Lower lobe of right lung (tissue), 2 donors: ENCODE measurements around the gene IFNA5. TPM values are rescaled to one million over a fixed set of nuclear protein-coding genes. Genes with fewer than 3 reads are reported as not detected.

Source experiments
- ATAC-seq, 2 donors: fragments of 200-7000 bp; cut with Tn5 transposase; one replicate each; pipeline ENCODE4 v1.9.1; 2020 to 2022; ENCODE audit warnings: mild to moderate bottlenecking in 2 of 2, moderate library complexity in 2 of 2
- DNase-seq: peaks from one replicate; pipeline ENCODE4 v3.0.0-alpha.2; 2020
- H3K27ac ChIP-seq: fragments of 200-600 bp; one replicate; pipeline ENCODE4 v1.8.0; 2022
- H3K27me3 ChIP-seq: fragments of 200-600 bp; one replicate; pipeline ENCODE4 v1.8.0; 2022; ENCODE audit warnings: low read depth
- H3K36me3 ChIP-seq: fragments of 200-600 bp; one replicate; pipeline ENCODE4 v1.8.0; 2022; ENCODE audit warnings: mild to moderate bottlenecking
- H3K4me1 ChIP-seq: fragments of 200-600 bp; one replicate; pipeline ENCODE4 v1.8.0; 2022
- H3K4me3 ChIP-seq: fragments of 200-600 bp; one replicate; pipeline ENCODE4 v1.8.0; 2022; ENCODE audit warnings: mild to moderate bottlenecking
- H3K9me3 ChIP-seq: fragments of 200-600 bp; one replicate; pipeline ENCODE4 v1.8.0; 2022
- intact Hi-C: fragments of 100-400 bp; cut with DNase I; formaldehyde crosslinking; loops from one replicate; pipeline ENCODE4 v1.11.0; 2022
- total RNA-seq: library from RNA; stranded (reverse); fragmentation: NEBNext Ultra II Directional; extraction: Animal tissue kit (Norgen Biotek cat#: 25700); gene quantifications from one replicate; pipeline ENCODE4 v1.2.1, GENCODE V29; 2021
- TF ChIP-seq, protein P1 (sequence below): fragments of 200-600 bp; IDR thresholded peaks from one replicate; pipeline ENCODE4 v1.8.0; 2022; ENCODE audit warnings: antibody characterized with exemption, mild to moderate bottlenecking
- donor health status: DM: no; HTN: yes; CAD: no; lungs with severe emphysema.

The IFNA5 gene
- total RNA-seq, 1 donor from 2014 or later, result not detected

GRCh38 chr9:21267485-21268346, 37.4 kb downstream of the IFNA5 start:
- intact Hi-C loops, result no loop called here
- TF ChIP-seq, protein P1, sequence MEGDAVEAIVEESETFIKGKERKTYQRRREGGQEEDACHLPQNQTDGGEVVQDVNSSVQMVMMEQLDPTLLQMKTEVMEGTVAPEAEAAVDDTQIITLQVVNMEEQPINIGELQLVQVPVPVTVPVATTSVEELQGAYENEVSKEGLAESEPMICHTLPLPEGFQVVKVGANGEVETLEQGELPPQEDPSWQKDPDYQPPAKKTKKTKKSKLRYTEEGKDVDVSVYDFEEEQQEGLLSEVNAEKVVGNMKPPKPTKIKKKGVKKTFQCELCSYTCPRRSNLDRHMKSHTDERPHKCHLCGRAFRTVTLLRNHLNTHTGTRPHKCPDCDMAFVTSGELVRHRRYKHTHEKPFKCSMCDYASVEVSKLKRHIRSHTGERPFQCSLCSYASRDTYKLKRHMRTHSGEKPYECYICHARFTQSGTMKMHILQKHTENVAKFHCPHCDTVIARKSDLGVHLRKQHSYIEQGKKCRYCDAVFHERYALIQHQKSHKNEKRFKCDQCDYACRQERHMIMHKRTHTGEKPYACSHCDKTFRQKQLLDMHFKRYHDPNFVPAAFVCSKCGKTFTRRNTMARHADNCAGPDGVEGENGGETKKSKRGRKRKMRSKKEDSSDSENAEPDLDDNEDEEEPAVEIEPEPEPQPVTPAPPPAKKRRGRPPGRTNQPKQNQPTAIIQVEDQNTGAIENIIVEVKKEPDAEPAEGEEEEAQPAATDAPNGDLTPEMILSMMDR, result no peak
- no peak for ATAC-seq

GRCh38 chr9:21266733-21267484, 38.2 kb downstream of the IFNA5 start:
- Histone ChIP-seq H3K4me1 (no peaks in the 10 kb centered on the region), H3K4me3 (no peak overlapping the region), H3K36me3 (no peaks in the 10 kb centered on the region), H3K27ac (no peak overlapping the region), H3K9me3 (no peaks in the 10 kb centered on the region), H3K27me3 (peaks cover 7% of the 10 kb centered on the region)
- DNase-seq, result no peak
- no peak for ATAC-seq
- intact Hi-C loops, result no loop called here
- TF ChIP-seq, protein P1, result no peak

More at GRCh38 chr9:21267485-21268346, 37.4 kb downstream of the IFNA5 start:
- DNase-seq, result no peak
- no peaks in the 10 kb centered on the region for H3K36me3 ChIP-seq
- no peaks in the 10 kb centered on the region for H3K4me1 ChIP-seq
- no peak overlapping the region for H3K4me3 ChIP-seq
- H3K27ac ChIP-seq, result no peak overlapping the region
- H3K27me3 ChIP-seq, result peaks cover 7% of the 10 kb centered on the region
- no peaks in the 10 kb centered on the region for H3K9me3 ChIP-seq

DNA sequence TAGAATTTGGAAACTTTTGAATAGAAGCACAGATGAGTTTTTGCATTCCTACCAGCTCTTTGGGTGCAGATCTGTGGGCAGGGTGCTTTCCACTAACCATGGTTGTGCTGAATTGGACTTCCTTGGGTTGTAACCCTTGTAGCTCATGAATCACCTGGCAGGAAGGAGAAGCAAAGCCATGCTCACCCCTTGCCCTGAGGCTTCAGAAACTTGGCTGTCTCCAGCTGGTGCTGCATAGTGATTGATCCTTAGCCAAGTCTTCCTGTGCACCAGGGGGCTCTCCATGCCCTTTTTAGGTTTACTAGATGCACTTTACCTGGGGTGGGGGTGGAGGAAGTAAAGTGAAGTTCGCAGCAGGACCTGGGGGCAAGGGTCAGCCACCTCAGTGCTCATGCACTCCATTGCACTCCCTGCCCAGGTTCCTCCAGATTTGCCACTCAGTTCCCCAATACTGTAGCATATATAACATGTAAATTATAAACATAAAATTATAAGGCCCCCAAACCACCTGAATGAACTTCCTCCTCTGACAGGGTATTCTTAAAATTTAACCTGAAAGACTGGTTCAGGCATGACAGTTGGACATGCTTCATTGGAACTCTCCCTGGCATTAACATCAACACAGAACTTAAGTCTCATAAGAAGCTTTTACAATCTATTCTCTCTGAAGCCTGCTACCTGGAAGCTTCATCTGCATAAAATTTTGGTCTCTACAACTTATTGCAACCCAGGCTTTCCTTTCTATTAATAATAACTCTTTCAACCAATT, 39.5 kb downstream of the IFNA5 start:
- H3K9me3 ChIP-seq, result no peaks in the 10 kb centered on the region
- H3K4me3 ChIP-seq, result no peak overlapping the region
- TF ChIP-seq, protein P1, result no peak
- peaks cover 7% of the 10 kb centered on the region for H3K27me3 ChIP-seq
- no peak for DNase-seq
- no peaks in the 10 kb centered on the region for H3K4me1 ChIP-seq
- no peaks in the 10 kb centered on the region for H3K36me3 ChIP-seq
- no peak for ATAC-seq
- intact Hi-C loops, result no loop called here
- no peak overlapping the region for H3K27ac ChIP-seq

- Histone ChIP-seq H3K36me3 (no peaks in the 10 kb centered on the region), H3K4me1 (no peaks in the 10 kb centered on the region), H3K27ac (no peak overlapping the region), H3K27me3 (no peaks in the 10 kb centered on the region), H3K9me3 (no peaks in the 10 kb centered on the region), H3K4me3 (no peak overlapping the region)
- intact Hi-C loops, result no loop called here
- ATAC-seq, result no peak
- TF ChIP-seq, protein P1, result no peak
- no peak for DNase-seq
Measured at GRCh38 chr9:21255538-21256212, 49.4 kb downstream of the IFNA5 start.

Other genes starting within 250 kb of the IFNA5 start
- not detected for gene IFNB1, start 227.4 kb downstream of the IFNA5 start, total RNA-seq
- not detected for gene IFNW1, start 163.5 kb downstream of the IFNA5 start, total RNA-seq
- not detected for gene IFNA21, start 138.7 kb downstream of the IFNA5 start, total RNA-seq
- not detected for gene IFNA4, start 117.7 kb downstream of the IFNA5 start, total RNA-seq
- gene IFNA7, start 103.1 kb downstream of the IFNA5 start, total RNA-seq, result not detected
- not detected for gene IFNA10, start 98.2 kb downstream of the IFNA5 start, total RNA-seq
- not detected for gene IFNA16, start 88.0 kb downstream of the IFNA5 start, total RNA-seq
- gene IFNA17, start 77.1 kb downstream of the IFNA5 start, total RNA-seq, result not detected
- not detected for gene IFNA14, start 65.3 kb downstream of the IFNA5 start, total RNA-seq
- 22.7 TPM for gene KLHL9, start 30.1 kb upstream of the IFNA5 start, total RNA-seq
- gene IFNA6, start 45.6 kb upstream of the IFNA5 start, total RNA-seq, result not detected
- 1.1 TPM for gene IFNA13, start 62.7 kb upstream of the IFNA5 start, total RNA-seq
- not detected for gene IFNA2, start 80.1 kb upstream of the IFNA5 start, total RNA-seq
- gene IFNA8, start 103.8 kb upstream of the IFNA5 start, total RNA-seq, result not detected
- gene IFNA1, start 135.1 kb upstream of the IFNA5 start, total RNA-seq, result 0.62 TPM
- not detected for gene IFNE, start 177.0 kb upstream of the IFNA5 start, total RNA-seq